ENCODE data around the gene PGLYRP3.

GRCh38 chr1:153346077-153346723 is 33.4 kb upstream of the PGLYRP3 start:
- TF ChIP-seq CTCF (conservative IDR thresholded peaks at IDR 0.05; ENCODE audit: low read depth, low read length) (no peak), EZH2 (IDR thresholded peaks at IDR 0.05; ENCODE audit: low read length, unreplicated experiment) (no peak), EZH2phosphoT487 (IDR thresholded peaks at IDR 0.05; ENCODE audit: borderline replicate concordance, low read length) (no peak)

All from PC-3 (cell line).